IPS DF 4.7 (cell line): ENCODE results near the gene NPB.

Experiments used
- DNase-seq: peaks from one replicate; pipeline ENCODE4 v3.0.0-alpha.2; 2013; ENCODE audit warnings: low spot score; ENCODE audit errors: extremely low read depth

Gene NPB

GRCh38 chr17:81902023-81902652, at the start of gene NPB:
NPB (plus strand) TSS chr17:81902238; CDS start chr17:81902278, 40 bp downstream.
- DNase-seq, result no peak

- no peak for DNase-seq
Measured at GRCh38 chr17:81854974-81855774, 46.9 kb upstream of the NPB start.

- no peak for DNase-seq
Measured at GRCh38 chr17:81858170-81858966, 43.7 kb upstream of the NPB start.

- DNase-seq, result no peak
Measured at GRCh38 chr17:81858967-81859905, 42.8 kb upstream of the NPB start.

- DNase-seq, result no peak
Measured at GRCh38 chr17:81859906-81860755, 41.9 kb upstream of the NPB start, which contains the start of gene P4HB. P4HB (minus strand) TSS chr17:81860535; CDS start chr17:81860471, 64 bp downstream.

GRCh38 chr17:81860756-81861568, 41.1 kb upstream of the NPB start:
- peak; percentile 100 for DNase-seq

- DNase-seq, result no peak
Measured at GRCh38 chr17:81863123-81863675, 38.8 kb upstream of the NPB start.

- no peak for DNase-seq
Measured at GRCh38 chr17:81863833-81864768, 37.9 kb upstream of the NPB start.

- no peak for DNase-seq
Measured at GRCh38 chr17:81865358-81865732, 36.7 kb upstream of the NPB start.

GRCh38 chr17:81865733-81866439, 36.2 kb upstream of the NPB start:
- no peak for DNase-seq

GRCh38 chr17:81866440-81867169, 35.4 kb upstream of the NPB start:
- DNase-seq, result no peak

GRCh38 chr17:81867170-81867990, 34.7 kb upstream of the NPB start:
- no peak for DNase-seq

- no peak for DNase-seq
Measured at GRCh38 chr17:81867991-81868673, 33.9 kb upstream of the NPB start.

- no peak for DNase-seq
Measured at GRCh38 chr17:81868674-81869220, 33.3 kb upstream of the NPB start.
